ENCODE results near the gene KIF18B.

Gene KIF18B

GRCh38 chr17:44947461-44948314, at the start of gene KIF18B:
Gene KIF18B, minus strand, starts transcription at chr17:44947773. Its CDS starts 11,429 bp downstream, at chr17:44936344.
- peak; percentile 80 for DNase-seq (ENCODE audit: low read depth)

GRCh38 chr17:44996304-44996703, 48.7 kb upstream of the KIF18B start:
- DNase-seq (ENCODE audit: low read depth): no peak

- no peak for DNase-seq (ENCODE audit: low read depth)
These were observed 47.9 kb upstream of the KIF18B start for GRCh38 chr17:44995436-44996001.

- no peak for DNase-seq (ENCODE audit: low read depth)
These were observed 44.8 kb upstream of the KIF18B start for GRCh38 chr17:44992242-44992939.

- DNase-seq (ENCODE audit: low read depth): no peak
These were observed 43.4 kb upstream of the KIF18B start for GRCh38 chr17:44990994-44991393.

GRCh38 chr17:44989552-44990138, 42.1 kb upstream of the KIF18B start:
- DNase-seq (ENCODE audit: low read depth): no peak

- DNase-seq (ENCODE audit: low read depth): no peak
These were observed 40.7 kb upstream of the KIF18B start for GRCh38 chr17:44988044-44988942.

- DNase-seq (ENCODE audit: low read depth): no peak
These were observed 36.0 kb upstream of the KIF18B start for GRCh38 chr17:44983563-44983962.

GRCh38 chr17:44982113-44982702, 34.6 kb upstream of the KIF18B start:
- no peak for DNase-seq (ENCODE audit: low read depth)

- no peak for DNase-seq (ENCODE audit: low read depth)
These were observed 33.8 kb upstream of the KIF18B start for GRCh38 chr17:44981221-44981968.

GRCh38 chr17:44979426-44979995, 31.9 kb upstream of the KIF18B start:
- no peak for DNase-seq (ENCODE audit: low read depth)

- no peak for DNase-seq (ENCODE audit: low read depth)
These were observed 31.2 kb upstream of the KIF18B start for GRCh38 chr17:44978807-44979206.

- no peak for DNase-seq (ENCODE audit: low read depth)
These were observed 30.4 kb upstream of the KIF18B start for GRCh38 chr17:44977814-44978550.

GRCh38 chr17:44977065-44977464, 29.5 kb upstream of the KIF18B start:
- no peak for DNase-seq (ENCODE audit: low read depth)

- DNase-seq (ENCODE audit: low read depth): no peak
These were observed 28.6 kb upstream of the KIF18B start for GRCh38 chr17:44976206-44976605.

- no peak for DNase-seq (ENCODE audit: low read depth)
These were observed 25.4 kb upstream of the KIF18B start for GRCh38 chr17:44972953-44973352.

- peak; percentile 53 for DNase-seq (ENCODE audit: low read depth)
These were observed 24.4 kb upstream of the KIF18B start for GRCh38 chr17:44971776-44972483.

GRCh38 chr17:44970136-44970741, 22.7 kb upstream of the KIF18B start:
- no peak for DNase-seq (ENCODE audit: low read depth)
